Naive thymus-derived CD8-positive, alpha-beta T cell (primary cell): ENCODE results near the gene GSTM4. TPM values are rescaled to one million over a fixed set of nuclear protein-coding genes. Genes with fewer than 3 reads are reported as not detected.
A peak's percentile ranks its signal among the peaks of the same experiment; 100 is the strongest.

Experiments
- ATAC-seq, 2 donors: fragments of 150-1000 bp; cut with Tn5 transposase in 1 of 2; sonication (Bioruptor Pico), chemical (Tn5 transposase) in 1 of 2; 1 replicate in 1 of 2; 2 replicates in 1 of 2; pipeline ENCODE4 v1.10.0; 2021; ENCODE audit warnings: mild to moderate bottlenecking in 2 of 2, moderate library complexity in 2 of 2
- POLR2A ChIA-PET: fragments of 350-600 bp; sonication (Branson Sonifier 250); formaldehyde crosslinking; loops from one replicate; lab custom pipeline; 2021; ENCODE audit warnings: antibody characterized with exemption; lab: Charles Lee
- DNase-seq, 10 donors: peaks; one replicate each; pipeline versions ENCODE4 v3.0.0 to v3.0.0-alpha.2; 2020 to 2022
- H3K27ac Mint-ChIP-seq, 10 donors: one replicate each; pipeline ENCODE4 v1.8.0; 2020 to 2022; ENCODE audit warnings: mild to moderate bottlenecking in 10 of 10, mixed read lengths in 10 of 10, moderate library complexity in 4 of 10, inconsistent platforms in 1 of 10
- H3K27me3 Mint-ChIP-seq, 5 donors: one replicate each; pipeline ENCODE4 v1.8.0; 2021 to 2022; ENCODE audit warnings: mixed read lengths in 5 of 5
- H3K36me3 Mint-ChIP-seq, 3 donors: one replicate each; pipeline ENCODE4 v1.8.0; 2020 to 2022; ENCODE audit warnings: mixed read lengths in 3 of 3, mild to moderate bottlenecking in 2 of 3, inconsistent platforms in 1 of 3
- H3K4me1 Mint-ChIP-seq, 4 donors: one replicate each; pipeline ENCODE4 v1.8.0; 2021 to 2022; ENCODE audit warnings: mixed read lengths in 4 of 4
- H3K4me3 Mint-ChIP-seq, 10 donors: one replicate each; pipeline ENCODE4 v1.8.0; 2020 to 2022; ENCODE audit warnings: mild to moderate bottlenecking in 10 of 10, mixed read lengths in 10 of 10, moderate library complexity in 6 of 10, inconsistent platforms in 1 of 10
- H3K9me3 Mint-ChIP-seq, 9 donors: one replicate each; pipeline ENCODE4 v1.8.0; 2020 to 2022; ENCODE audit warnings: mixed read lengths in 9 of 9, mild to moderate bottlenecking in 3 of 9, inconsistent platforms in 1 of 9, moderate library complexity in 1 of 9
- polyA plus RNA-seq, 3 donors: library from polyadenylated mRNA; unstranded; fragments of 300-500 nt; fragmentation: Illumina TruSeq; gene quantifications; one replicate each; pipeline ENCODE4 v1.2.3, GENCODE V29; 2021
- total RNA-seq, 8 experiments: library from RNA in 2 of 8; stranded (reverse) in 2 of 8; gene quantifications; one replicate each; pipeline ENCODE4 v1.2.3 and lab custom pipeline; 2021 to 2026

Gene GSTM4
- total and polyA plus RNA-seq, 5 experiments from 2014 or later, result 2.5 to 17.4 (median 8.6) TPM

- Mint-ChIP-seq H3K27ac (peak overlapping the region in 1 of 10 donors; percentile 31), H3K4me3 (no peak overlapping the region), H3K4me1 (peaks cover 6 to 16% (median 13%) of the 10 kb centered on the region in 4 donors), H3K9me3 (no peaks in the 10 kb centered on the region), H3K27me3 (no peaks in the 10 kb centered on the region), H3K36me3 (peaks cover 0 to 41% (median 2%) of the 10 kb centered on the region in 3 donors)
- no peak for DNase-seq
- POLR2A ChIA-PET, result interaction anchor here (0.6 kb wide), 1 partner anchor 239 kb away, joined by 3 read pairs; no protein-coding TSS in a partner anchor
- no peak for ATAC-seq
Measured at GRCh38 chr1:109632671-109633346, 23.1 kb upstream of the GSTM4 start.

GRCh38 chr1:109634292-109634691, 21.6 kb upstream of the GSTM4 start:
- POLR2A ChIA-PET, result no interaction called here
- Mint-ChIP-seq H3K27me3 (peaks cover 0 to 2% (median 0%) of the 10 kb centered on the region in 5 donors), H3K4me1 (peaks cover 6 to 16% (median 13%) of the 10 kb centered on the region in 4 donors), H3K36me3 (peaks cover 0 to 28% (median 0%) of the 10 kb centered on the region in 3 donors), H3K4me3 (peak overlapping the region in 1 of 10 donors; percentile 15), H3K9me3 (no peaks in the 10 kb centered on the region), H3K27ac (peak overlapping the region in 7 of 10 donors; percentile 20 to 68 (median 45))
- DNase-seq (no peak), ATAC-seq (no peak)

- Mint-ChIP-seq H3K36me3 (peaks cover 0 to 20% (median 0%) of the 10 kb centered on the region in 3 donors), H3K27me3 (peaks cover 0 to 4% (median 0%) of the 10 kb centered on the region in 5 donors), H3K4me1 (peaks cover 7 to 19% (median 13%) of the 10 kb centered on the region in 4 donors), H3K27ac (peak overlapping the region in 9 of 10 donors; percentile 3 to 75 (median 37)), H3K4me3 (peak overlapping the region in 5 of 10 donors; percentile 1 to 41 (median 20)), H3K9me3 (no peaks in the 10 kb centered on the region)
- peak; percentile 68 to 77 for ATAC-seq
- DNase-seq, result no peak
- POLR2A ChIA-PET, result no interaction called here
Measured at GRCh38 chr1:109634771-109635750, 20.8 kb upstream of the GSTM4 start.

- DNase-seq (no peak), ATAC-seq (no peak)
- H3K4me3 Mint-ChIP-seq, result no peak overlapping the region
- H3K27ac Mint-ChIP-seq, result peak overlapping the region in 1 of 10 donors; percentile 25
- no peaks in the 10 kb centered on the region for H3K9me3 Mint-ChIP-seq
- POLR2A ChIA-PET, result no interaction called here
- H3K27me3 Mint-ChIP-seq, result peaks cover 0 to 5% (median 0%) of the 10 kb centered on the region in 5 donors
- H3K4me1 Mint-ChIP-seq, result peaks cover 9 to 25% (median 16%) of the 10 kb centered on the region in 4 donors
- peaks cover 0 to 19% (median 0%) of the 10 kb centered on the region in 3 donors for H3K36me3 Mint-ChIP-seq
Measured at GRCh38 chr1:109635862-109636200, 20.1 kb upstream of the GSTM4 start.

GRCh38 chr1:109636201-109636952, 19.5 kb upstream of the GSTM4 start:
- no peaks in the 10 kb centered on the region for H3K9me3 Mint-ChIP-seq
- POLR2A ChIA-PET, result interaction anchor here (0.6 to 0.7 kb wide), 2 partner anchors 22 to 88 kb away, joined by 3 read pairs; partner anchors contain the start of gene GNAI3
- DNase-seq, result no peak
- H3K4me3 Mint-ChIP-seq, result no peak overlapping the region
- H3K4me1 Mint-ChIP-seq, result peaks cover 9 to 25% (median 16%) of the 10 kb centered on the region in 4 donors
- H3K36me3 Mint-ChIP-seq, result peaks cover 0 to 13% (median 0%) of the 10 kb centered on the region in 3 donors
- peak overlapping the region in 3 of 10 donors; percentile 25 to 52 (median 41) for H3K27ac Mint-ChIP-seq
- peaks cover 0 to 5% (median 0%) of the 10 kb centered on the region in 5 donors for H3K27me3 Mint-ChIP-seq
- ATAC-seq, result no peak

GRCh38 chr1:109637446-109637845, 18.5 kb upstream of the GSTM4 start:
- POLR2A ChIA-PET, result interaction anchor here (0.7 kb wide), 1 partner anchor 89 kb away, joined by 3 read pairs; the partner anchor contains the start of gene GNAI3
- DNase-seq (no peak), ATAC-seq (no peak)
- H3K27ac Mint-ChIP-seq, result no peak overlapping the region
- no peak overlapping the region for H3K4me3 Mint-ChIP-seq
- H3K36me3 Mint-ChIP-seq, result peaks cover 0 to 6% (median 0%) of the 10 kb centered on the region in 3 donors
- H3K9me3 Mint-ChIP-seq, result no peaks in the 10 kb centered on the region
- peaks cover 0 to 5% (median 0%) of the 10 kb centered on the region in 5 donors for H3K27me3 Mint-ChIP-seq
- peaks cover 9 to 25% (median 16%) of the 10 kb centered on the region in 4 donors for H3K4me1 Mint-ChIP-seq

GRCh38 chr1:109639063-109639840, 16.6 kb upstream of the GSTM4 start:
- DNase-seq (no peak), ATAC-seq (no peak)
- Mint-ChIP-seq H3K4me3 (no peak overlapping the region), H3K27ac (no peak overlapping the region), H3K36me3 (no peaks in the 10 kb centered on the region), H3K27me3 (peaks cover 0 to 5% (median 0%) of the 10 kb centered on the region in 5 donors), H3K4me1 (peaks cover 9 to 29% (median 18%) of the 10 kb centered on the region in 4 donors), H3K9me3 (no peaks in the 10 kb centered on the region)
- POLR2A ChIA-PET, result interaction anchor here (0.9 to 1.4 kb wide), 4 partner anchors 14 to 344 kb away, joined by 3 to 5 read pairs (median 4); partner anchors contain the start of gene GNAI3

GRCh38 chr1:109639841-109640184, 16.1 kb upstream of the GSTM4 start:
- Mint-ChIP-seq H3K27ac (peak overlapping the region in 3 of 10 donors; percentile 33 to 71 (median 71)), H3K4me3 (no peak overlapping the region), H3K27me3 (peaks cover 0 to 7% (median 0%) of the 10 kb centered on the region in 5 donors), H3K4me1 (peaks cover 4 to 24% (median 12%) of the 10 kb centered on the region in 4 donors), H3K36me3 (no peaks in the 10 kb centered on the region), H3K9me3 (no peaks in the 10 kb centered on the region)
- no peak for DNase-seq
- no peak for ATAC-seq
- POLR2A ChIA-PET, result interaction anchor here (0.8 to 1.4 kb wide), 6 partner anchors 9 to 345 kb away, joined by 3 to 5 read pairs (median 4); partner anchors contain the start of genes AHCYL1 and GNAI3

GRCh38 chr1:109640285-109640865, 15.5 kb upstream of the GSTM4 start:
- Mint-ChIP-seq H3K36me3 (no peaks in the 10 kb centered on the region), H3K4me3 (no peak overlapping the region), H3K27me3 (peaks cover 0 to 7% (median 0%) of the 10 kb centered on the region in 5 donors), H3K4me1 (peaks cover 4 to 19% (median 8%) of the 10 kb centered on the region in 4 donors), H3K27ac (peak overlapping the region in 5 of 10 donors; percentile 28 to 71 (median 34)), H3K9me3 (no peaks in the 10 kb centered on the region)
- DNase-seq (peak; percentile 69 to 92 (median 84)), ATAC-seq (peak; percentile 72 to 77)
- POLR2A ChIA-PET, result interaction anchor here (0.7 to 1.6 kb wide), 10 partner anchors 10 to 344 kb away, joined by 3 to 5 read pairs (median 4); partner anchors contain the start of genes AHCYL1, GNAI3 and GSTM4

- H3K36me3 Mint-ChIP-seq, result no peaks in the 10 kb centered on the region
- H3K27ac Mint-ChIP-seq, result no peak overlapping the region
- POLR2A ChIA-PET, result interaction anchor here (0.6 to 1.6 kb wide), 4 partner anchors 10 to 93 kb away, joined by 3 to 4 read pairs (median 4); partner anchors contain the start of genes GNAI3 and GSTM4
- ATAC-seq (no peak), DNase-seq (no peak)
- H3K4me1 Mint-ChIP-seq, result peaks cover 4 to 14% (median 8%) of the 10 kb centered on the region in 4 donors
- no peak overlapping the region for H3K4me3 Mint-ChIP-seq
- H3K9me3 Mint-ChIP-seq, result no peaks in the 10 kb centered on the region
- peaks cover 0 to 7% (median 0%) of the 10 kb centered on the region in 5 donors for H3K27me3 Mint-ChIP-seq
Measured at GRCh38 chr1:109641078-109641740, 14.7 kb upstream of the GSTM4 start.
